ENCODE measurements around the gene GUCY1A2.

DNA sequence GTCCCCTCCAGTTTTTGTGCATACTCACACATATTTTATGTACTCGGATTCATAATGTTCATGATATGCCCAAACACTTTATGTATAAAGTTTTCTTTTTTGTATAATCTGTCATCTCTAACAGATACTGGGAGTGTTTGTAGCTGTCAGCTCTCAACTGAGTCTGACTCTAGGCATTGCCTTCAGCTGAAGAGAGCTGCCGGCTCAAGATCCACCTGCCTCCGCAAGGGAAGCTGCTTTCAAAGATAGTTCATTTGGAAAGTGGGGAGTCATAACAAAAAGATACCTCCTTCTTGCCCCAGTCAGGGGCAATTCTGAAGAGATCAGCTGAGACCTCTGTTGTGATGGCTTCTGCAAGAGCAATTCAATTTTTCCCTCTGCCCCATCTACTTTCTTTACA is 58.9 kb downstream of the GUCY1A2 start:
- TF ChIP-seq, protein P1, sequence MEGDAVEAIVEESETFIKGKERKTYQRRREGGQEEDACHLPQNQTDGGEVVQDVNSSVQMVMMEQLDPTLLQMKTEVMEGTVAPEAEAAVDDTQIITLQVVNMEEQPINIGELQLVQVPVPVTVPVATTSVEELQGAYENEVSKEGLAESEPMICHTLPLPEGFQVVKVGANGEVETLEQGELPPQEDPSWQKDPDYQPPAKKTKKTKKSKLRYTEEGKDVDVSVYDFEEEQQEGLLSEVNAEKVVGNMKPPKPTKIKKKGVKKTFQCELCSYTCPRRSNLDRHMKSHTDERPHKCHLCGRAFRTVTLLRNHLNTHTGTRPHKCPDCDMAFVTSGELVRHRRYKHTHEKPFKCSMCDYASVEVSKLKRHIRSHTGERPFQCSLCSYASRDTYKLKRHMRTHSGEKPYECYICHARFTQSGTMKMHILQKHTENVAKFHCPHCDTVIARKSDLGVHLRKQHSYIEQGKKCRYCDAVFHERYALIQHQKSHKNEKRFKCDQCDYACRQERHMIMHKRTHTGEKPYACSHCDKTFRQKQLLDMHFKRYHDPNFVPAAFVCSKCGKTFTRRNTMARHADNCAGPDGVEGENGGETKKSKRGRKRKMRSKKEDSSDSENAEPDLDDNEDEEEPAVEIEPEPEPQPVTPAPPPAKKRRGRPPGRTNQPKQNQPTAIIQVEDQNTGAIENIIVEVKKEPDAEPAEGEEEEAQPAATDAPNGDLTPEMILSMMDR (IDR thresholded peaks at IDR 0.05; ENCODE audit: insufficient read depth, low read depth, low read length), result no peak
- TF ChIP-seq EZH2 (IDR thresholded peaks at IDR 0.05; ENCODE audit: insufficient read depth, low read length), result no peak

Measured in astrocyte (in vitro differentiated cells and primary cell).